ENCODE measurements around the gene RNF43. TPM values are rescaled to one million over a fixed set of nuclear protein-coding genes. Genes with fewer than 3 reads are reported as not detected.

The RNF43 gene
- total RNA-seq, 2 experiments from 2014 or later = 0.69 to 1.9 TPM

- Histone ChIP-seq H3K27me3 (ENCODE audit: control insufficient read depth in 1 of 2, insufficient read depth in 2 of 2, low read length in 2 of 2) (no peaks in the 10 kb centered on the region), H3K27ac (ENCODE audit: low read depth in 1 of 2, low read length in 2 of 2) (no peak overlapping the region), H3K4me1 (ENCODE audit: insufficient read depth, low read length) (no peaks in the 10 kb centered on the region), H3K4me3 (ENCODE audit: low read length) (no peak overlapping the region), H3K9me3 (ENCODE audit: control insufficient read depth in 1 of 2, insufficient read depth in 1 of 2, low read length in 2 of 2) (no peaks in the 10 kb centered on the region), H3K36me3 (ENCODE audit: insufficient read depth, low read length) (no peaks in the 10 kb centered on the region)
- Mint-ChIP-seq H3K4me1 (ENCODE audit: low read depth) (no peaks in the 10 kb centered on the region), H3K27me3 (no peaks in the 10 kb centered on the region), H3K36me3 (ENCODE audit: low read depth) (no peaks in the 10 kb centered on the region), H3K9me3 (no peaks in the 10 kb centered on the region), H3K27ac (no peak overlapping the region), H3K4me3 (no peak overlapping the region)
- intact Hi-C loops (cut with DNase I, micrococcal nuclease) = no loop called here
- no peak for TF ChIP-seq CTCF (IDR thresholded peaks at IDR 0.05)
- ChIA-PET POLR2A (no interaction called here), CTCF (no interaction called here)
- no peak for DNase-seq
- no peak for ATAC-seq (ENCODE audit: poor library complexity)
Observed at GRCh38 chr17:58411408-58411894, 5.9 kb downstream of the RNF43 start.

- CTCF ChIA-PET = no interaction called here
- TF ChIP-seq CTCF (IDR thresholded peaks at IDR 0.05) = no peak
- DNase-seq (no peak), ATAC-seq (ENCODE audit: poor library complexity) (no peak)
- H3K4me3 Mint-ChIP-seq = no peak overlapping the region
- H3K27me3 ChIP-seq (ENCODE audit: control insufficient read depth in 1 of 2, insufficient read depth in 2 of 2, low read length in 2 of 2) = no peaks in the 10 kb centered on the region
- POLR2A ChIA-PET = no interaction called here
- H3K9me3 ChIP-seq (ENCODE audit: control insufficient read depth in 1 of 2, insufficient read depth in 1 of 2, low read length in 2 of 2) = no peaks in the 10 kb centered on the region
- no peaks in the 10 kb centered on the region for H3K4me1 ChIP-seq (ENCODE audit: insufficient read depth, low read length)
- H3K36me3 ChIP-seq (ENCODE audit: insufficient read depth, low read length) = no peaks in the 10 kb centered on the region
- no peaks in the 10 kb centered on the region for H3K4me1 Mint-ChIP-seq (ENCODE audit: low read depth)
- H3K9me3 Mint-ChIP-seq = no peaks in the 10 kb centered on the region
- H3K27ac ChIP-seq (ENCODE audit: low read depth in 1 of 2, low read length in 2 of 2) = no peak overlapping the region
- no peaks in the 10 kb centered on the region for H3K27me3 Mint-ChIP-seq
- no peaks in the 10 kb centered on the region for H3K36me3 Mint-ChIP-seq (ENCODE audit: low read depth)
- intact Hi-C loops (cut with DNase I, micrococcal nuclease) = no loop called here
- H3K27ac Mint-ChIP-seq = no peak overlapping the region
- H3K4me3 ChIP-seq (ENCODE audit: low read length) = no peak overlapping the region
Observed at GRCh38 chr17:58410714-58411407, 6.5 kb downstream of the RNF43 start.

- H3K27me3 ChIP-seq (ENCODE audit: control insufficient read depth in 1 of 2, insufficient read depth in 2 of 2, low read length in 2 of 2) = no peaks in the 10 kb centered on the region
- ChIA-PET POLR2A (no interaction called here), CTCF (interaction anchor here (1.6 kb wide), 1 partner anchor 92 kb away, joined by 4 read pairs; no protein-coding TSS in a partner anchor)
- H3K27ac ChIP-seq (ENCODE audit: low read depth in 1 of 2, low read length in 2 of 2) = no peak overlapping the region
- TF ChIP-seq CTCF (IDR thresholded peaks at IDR 0.05) = no peak
- H3K27ac Mint-ChIP-seq = no peak overlapping the region
- H3K36me3 ChIP-seq (ENCODE audit: insufficient read depth, low read length) = no peaks in the 10 kb centered on the region
- no peaks in the 10 kb centered on the region for H3K27me3 Mint-ChIP-seq
- intact Hi-C loops (cut with DNase I, micrococcal nuclease) = no loop called here
- H3K4me3 Mint-ChIP-seq = no peak overlapping the region
- no peaks in the 10 kb centered on the region for H3K9me3 ChIP-seq (ENCODE audit: control insufficient read depth in 1 of 2, insufficient read depth in 1 of 2, low read length in 2 of 2)
- no peak overlapping the region for H3K4me3 ChIP-seq (ENCODE audit: low read length)
- no peak for DNase-seq
- H3K9me3 Mint-ChIP-seq = no peaks in the 10 kb centered on the region
- H3K36me3 Mint-ChIP-seq (ENCODE audit: low read depth) = no peaks in the 10 kb centered on the region
- no peak for ATAC-seq (ENCODE audit: poor library complexity)
- no peaks in the 10 kb centered on the region for H3K4me1 Mint-ChIP-seq (ENCODE audit: low read depth)
- no peaks in the 10 kb centered on the region for H3K4me1 ChIP-seq (ENCODE audit: insufficient read depth, low read length)
Observed at GRCh38 chr17:58409432-58409831, 7.9 kb downstream of the RNF43 start.

Measured in CD4-positive, alpha-beta T cell (primary cell).